GM18909 (cell line): ENCODE data around the gene APBA2.
"Not testable (repeated sequence)": the region's sequence is repeated elsewhere in the genome, so short reads cannot be mapped to it uniquely, and the experiment has no call there.

Experiments
- ATAC-seq: cut with Tn5 transposase; IDR thresholded peaks from one replicate; pipeline ENCODE4 v1.9.1; 2021; ENCODE audit warnings: mild to moderate bottlenecking; ENCODE audit not compliant: unreplicated experiment, poor library complexity

APBA2 gene

DNA sequence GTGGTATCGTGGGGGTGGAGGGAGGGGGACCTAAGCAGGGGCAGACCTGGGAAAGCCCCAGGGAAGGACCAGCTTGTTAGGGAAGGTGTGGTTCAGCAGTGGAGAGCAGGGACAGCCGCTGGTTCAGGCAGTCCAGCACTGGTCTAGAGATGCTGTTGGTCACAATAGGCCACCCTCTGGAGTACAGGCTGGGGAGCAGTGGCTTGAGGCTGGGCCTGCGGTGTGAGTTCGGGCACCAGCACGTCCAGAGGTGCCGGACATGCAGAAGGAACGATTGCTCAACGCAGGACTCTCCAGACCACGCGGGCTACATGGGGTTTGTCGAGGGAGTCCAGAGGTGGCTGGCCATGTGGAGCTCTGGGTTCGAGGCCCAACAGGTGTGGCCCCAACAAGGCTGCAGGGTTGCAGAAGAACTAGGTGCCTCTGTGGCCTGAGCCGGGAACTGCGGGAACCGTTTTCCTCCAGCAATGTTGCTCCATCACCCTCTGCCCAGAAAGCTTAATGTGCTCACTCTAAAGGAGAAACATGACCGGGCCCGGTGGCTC lies 143.9 kb downstream of the APBA2 start:
- ATAC-seq: no peak

DNA sequence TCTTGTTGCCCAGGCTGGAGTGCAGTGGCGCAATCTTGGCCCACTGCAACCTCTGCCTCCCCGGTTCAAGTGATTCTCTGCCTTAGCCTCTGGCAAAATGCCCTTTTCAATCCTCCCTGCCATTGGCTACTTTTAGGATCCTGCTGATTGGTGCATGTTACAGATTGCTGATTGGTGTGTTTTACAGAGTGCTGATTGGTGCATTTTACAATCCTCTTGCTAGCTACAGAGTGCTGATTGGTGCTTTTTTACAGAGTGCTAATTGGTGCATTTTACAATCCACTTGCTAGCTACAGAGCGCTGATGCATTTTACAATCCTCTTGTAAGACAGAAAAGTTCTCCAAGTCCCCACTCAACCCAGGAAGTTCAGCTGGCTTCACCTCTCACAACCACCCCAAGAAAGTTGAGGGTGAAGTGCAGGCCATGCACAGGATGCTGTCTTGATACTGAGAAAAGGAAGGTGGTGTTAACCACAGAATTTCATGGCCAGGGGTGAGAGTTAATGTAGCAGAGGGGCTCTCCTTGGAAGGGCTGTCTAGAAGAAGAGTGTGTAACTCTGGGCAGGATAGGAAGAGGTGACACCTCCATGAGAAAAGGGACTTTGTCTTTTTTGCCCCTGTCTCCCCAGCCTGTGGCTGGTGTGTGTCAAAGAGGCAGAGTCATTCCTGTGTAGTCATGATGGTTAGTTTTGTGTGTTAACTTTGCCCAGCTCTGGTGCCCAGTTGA lies 145.9 kb downstream of the APBA2 start:
- ATAC-seq: no peak

GRCh38 chr15:29032229-29032625 lies 146.5 kb downstream of the APBA2 start:
- ATAC-seq: no peak

- no peak for ATAC-seq
These were observed 147.0 kb downstream of the APBA2 start for GRCh38 chr15:29032751-29033150.

GRCh38 chr15:29034151-29034550 lies 148.4 kb downstream of the APBA2 start:
- ATAC-seq: no peak

DNA sequence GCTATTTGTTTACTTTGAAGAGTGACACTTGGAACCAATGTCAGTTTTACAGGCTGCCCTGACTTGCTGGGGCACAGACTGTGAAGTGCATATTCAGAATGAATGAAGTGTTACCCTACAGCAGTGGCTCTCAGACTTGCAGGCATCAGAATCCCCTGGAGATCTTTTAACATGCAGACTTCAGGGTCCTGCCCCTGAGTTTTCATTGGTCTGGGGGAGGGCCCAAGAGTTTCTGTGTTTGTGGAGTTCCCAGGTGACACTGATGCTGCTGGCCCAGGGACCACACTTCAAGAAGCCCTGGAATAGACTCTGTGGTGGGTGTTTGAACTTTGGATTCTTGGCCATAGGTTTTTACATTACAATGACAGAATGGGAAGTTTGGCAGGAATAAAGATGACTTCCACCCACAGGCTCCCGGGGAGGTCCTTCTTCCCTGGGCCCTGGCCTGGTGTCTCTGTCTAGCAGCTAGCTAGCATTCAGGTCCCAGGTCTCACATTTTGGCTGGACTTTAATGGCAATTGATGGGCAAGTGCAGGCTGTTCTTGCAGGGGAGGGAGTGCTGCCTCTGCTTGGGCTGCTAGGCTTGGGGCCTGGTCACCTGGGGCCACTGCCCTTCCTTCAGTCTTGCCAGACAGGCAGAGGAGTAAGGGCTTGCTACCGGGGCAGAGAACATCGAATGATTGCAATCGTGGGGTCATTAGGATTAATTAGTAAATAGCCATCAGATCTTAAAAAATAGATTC lies 149.0 kb downstream of the APBA2 start:
- ATAC-seq: no peak

GRCh38 chr15:29035336-29036285 lies 149.8 kb downstream of the APBA2 start:
- no peak for ATAC-seq

DNA sequence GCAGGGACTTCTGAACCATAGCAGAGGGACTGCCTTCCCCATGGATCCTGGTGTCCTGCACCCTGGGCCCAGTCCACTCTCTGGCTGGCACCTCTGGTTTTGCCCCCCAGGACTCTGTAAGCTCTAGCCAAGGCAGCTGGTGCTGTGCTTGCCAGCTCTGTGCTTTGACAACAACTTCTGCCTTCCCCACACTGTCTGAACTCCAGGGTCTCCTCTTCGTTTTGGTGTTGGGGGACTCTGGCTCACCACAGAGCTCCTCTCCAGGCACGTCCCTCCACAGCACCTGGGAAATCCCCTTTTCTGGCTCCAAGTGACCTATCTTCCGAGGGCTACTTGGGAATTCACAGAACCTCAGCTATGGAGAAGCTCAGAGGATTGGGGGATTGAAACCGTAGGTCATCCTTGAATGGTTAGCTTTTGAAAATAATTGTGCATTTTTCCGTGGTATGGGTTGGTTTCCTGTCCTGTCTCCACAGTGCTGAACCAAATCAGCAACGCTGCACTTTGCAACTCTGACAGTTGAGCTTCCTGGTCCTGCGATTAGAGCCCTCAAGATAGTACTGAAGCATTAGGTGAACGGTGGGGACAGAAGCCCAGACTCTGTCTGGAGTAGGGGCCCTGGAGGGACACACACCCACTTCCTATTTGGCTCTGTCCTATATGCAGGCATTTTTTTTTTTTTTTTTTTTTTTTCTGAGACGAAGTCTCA lies 152.4 kb downstream of the APBA2 start:
- no peak for ATAC-seq

- ATAC-seq: no peak
These were observed 153.9 kb downstream of the APBA2 start for GRCh38 chr15:29039466-29040369.

GRCh38 chr15:29040370-29040751 lies 154.6 kb downstream of the APBA2 start:
- no peak for ATAC-seq

DNA sequence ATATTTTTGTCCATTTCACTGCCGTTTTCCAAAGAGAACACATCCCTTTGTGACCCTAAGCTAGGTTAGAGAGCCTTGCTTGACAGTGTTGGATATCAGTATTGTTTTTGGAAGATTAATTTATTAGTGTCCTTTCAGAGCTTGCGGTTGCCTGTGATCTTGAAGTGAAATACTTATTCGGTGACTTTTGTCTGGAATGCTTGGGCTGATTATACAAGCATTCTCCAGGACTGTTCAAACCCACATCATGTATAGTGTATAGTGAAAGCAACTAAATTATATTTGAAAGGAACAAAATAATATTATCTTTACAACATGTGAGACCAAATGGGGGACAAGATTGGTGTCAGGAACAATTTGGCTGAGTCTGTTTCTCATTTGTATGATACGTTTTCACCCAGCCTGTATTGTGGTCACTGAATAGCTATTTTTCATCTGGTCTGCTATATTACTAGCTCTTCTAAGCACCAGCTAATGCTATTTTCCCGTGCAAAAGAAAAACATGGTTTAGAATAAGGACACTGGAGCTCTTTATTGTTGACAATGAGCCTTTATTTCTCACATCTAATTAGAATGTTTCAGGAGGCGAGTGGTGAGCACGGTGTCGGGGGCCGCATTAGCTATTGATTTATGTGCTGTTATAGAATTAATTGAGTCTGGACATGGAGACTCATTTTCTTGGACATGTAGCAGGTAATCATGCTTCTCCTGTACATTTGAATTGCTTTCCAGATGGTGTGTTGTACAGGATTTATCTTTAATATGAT lies 158.1 kb downstream of the APBA2 start:
- no peak for ATAC-seq

- ATAC-seq: no peak
These were observed 158.7 kb downstream of the APBA2 start for GRCh38 chr15:29044503-29044901.

GRCh38 chr15:29045161-29045560 lies 159.4 kb downstream of the APBA2 start:
- ATAC-seq: not testable (repeated sequence)

- ATAC-seq: no peak
These were observed 159.9 kb downstream of the APBA2 start for GRCh38 chr15:29045717-29046116.

DNA sequence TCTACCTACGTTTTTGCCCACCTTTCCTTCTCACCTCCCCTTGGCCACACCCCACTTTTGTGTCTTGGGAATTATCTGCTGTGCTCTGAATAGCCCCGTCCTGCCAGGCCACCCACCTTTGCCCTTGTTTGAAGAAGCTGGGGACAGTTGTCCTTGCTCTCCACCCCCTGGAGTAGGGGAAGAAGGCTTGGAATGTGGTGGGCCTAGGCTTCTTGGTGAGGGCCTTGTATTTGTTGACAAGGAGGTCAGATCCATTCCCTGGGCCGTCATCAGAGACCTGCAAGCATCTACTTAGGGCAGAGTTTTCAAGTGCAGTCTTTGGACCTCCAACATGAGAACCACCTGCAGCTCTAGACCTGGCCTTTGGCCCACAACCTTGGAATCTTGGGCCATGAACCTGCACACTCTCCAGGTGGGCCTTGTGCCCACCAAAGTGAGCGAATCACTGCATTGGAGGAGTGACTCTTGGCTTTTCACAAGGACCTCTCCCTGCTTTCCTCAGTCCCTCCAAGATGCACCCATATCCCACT lies 160.6 kb downstream of the APBA2 start:
- no peak for ATAC-seq

DNA sequence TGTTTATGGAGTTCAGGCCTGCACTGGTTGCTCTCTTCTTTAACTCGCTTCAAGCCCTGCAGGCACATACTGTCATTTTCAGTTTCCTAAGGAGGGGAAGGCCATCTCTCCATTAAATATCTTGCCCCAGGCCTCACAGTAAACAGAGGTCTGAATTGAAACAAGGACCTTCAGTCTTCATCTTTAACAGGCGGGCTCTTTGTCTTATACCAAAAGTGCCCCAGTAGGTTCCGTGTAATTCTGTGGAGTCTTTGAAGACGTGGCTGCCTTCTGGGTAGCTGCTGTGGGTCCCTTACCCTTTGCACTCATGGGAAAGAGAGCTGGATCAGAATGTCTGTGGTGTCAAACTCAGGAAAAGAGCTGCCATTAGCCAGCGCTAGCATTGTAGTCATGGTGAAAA lies 161.2 kb downstream of the APBA2 start:
- ATAC-seq: no peak

DNA sequence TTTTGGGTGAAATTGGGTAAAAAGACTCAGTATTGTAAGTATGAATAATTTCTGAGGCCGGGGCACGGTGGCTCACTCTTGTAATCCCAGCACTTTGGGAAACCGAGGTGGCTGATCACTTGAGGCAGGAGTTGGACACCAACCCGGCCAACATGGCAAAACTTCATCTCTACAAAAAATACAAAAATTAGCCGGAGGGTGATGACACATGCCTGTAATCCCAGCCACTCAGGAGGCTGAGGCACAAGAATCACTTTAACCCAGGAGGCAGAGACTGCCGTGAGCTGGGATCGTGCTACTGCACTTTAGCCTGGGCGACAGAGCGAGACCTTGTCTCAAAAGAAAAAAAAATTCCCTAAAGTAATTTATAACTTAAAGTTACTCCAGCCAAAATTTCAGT lies 162.2 kb downstream of the APBA2 start:
- no peak for ATAC-seq

- no peak for ATAC-seq
These were observed 165.1 kb downstream of the APBA2 start for GRCh38 chr15:29050870-29051269.
